HepG2 (cell line): ENCODE measurements around the gene ANXA2. TPM values are rescaled to one million over a fixed set of nuclear protein-coding genes. Genes with fewer than 3 reads are reported as not detected.

Experiments used
- ATAC-seq: fragments of 200-7000 bp; cut with Tn5 transposase; 3 replicates; pipeline ENCODE4 v1.9.1; 2020; ENCODE audit warnings: mild to moderate bottlenecking, moderate library complexity
- BruUV-seq: library from RNA; stranded (reverse); fragments of 400-500 nt; replicated peaks from 2 replicates; lab custom pipeline; 2021; lab: Mats Ljungman, UMichigan
- CTCF ChIA-PET: fragments of 300-600 bp; formaldehyde crosslinking; extraction: SDS; loops from one replicate; lab custom pipeline; 2021; ENCODE audit warnings: low total read pairs, inconsistent platforms, low intra/inter-chr PET ratio; lab: Yijun Ruan, JAX
- POLR2A ChIA-PET: fragments of 350-600 bp; sonication (Branson Sonifier 250); formaldehyde crosslinking; loops from one replicate; lab custom pipeline; 2020; ENCODE audit warnings: antibody characterized with exemption, inconsistent platforms; lab: Yijun Ruan, JAX
- DNase-seq: peaks from one replicate; pipeline ENCODE4 v3.0.0-alpha.2; 2015; ENCODE audit warnings: low spot score
- FAIRE-seq: peaks from 3 replicates; lab custom pipeline; 2011; peaks lifted over from hg19 to GRCh38; lab: Jason Lieb, UNC
- H2AFZ ChIP-seq: one replicate; pipeline ENCODE4 v1.6.1; 2011; ENCODE audit warnings: low read length, inconsistent platforms
- H3K27ac ChIP-seq: fragments of 300-600 bp; 3 replicates; pipeline ENCODE4 v1.8.0; 2011; ENCODE audit warnings: mixed run types, mild to moderate bottlenecking, mixed read lengths, low read length, inconsistent platforms; ENCODE audit not compliant: insufficient read depth; ENCODE audit errors: extremely low read length
- H3K27me3 ChIP-seq, 2 experiments: fragments of 200-600 bp in 1 of 2; 2 replicates in 1 of 2; 3 replicates in 1 of 2; pipeline versions ENCODE4 v1.6.0 to v1.8.0; 2011; ENCODE audit warnings: low read length in 2 of 2, mild to moderate bottlenecking in 2 of 2, moderate library complexity in 2 of 2, inconsistent platforms in 1 of 2; ENCODE audit not compliant: insufficient read depth in 2 of 2, control insufficient read depth in 1 of 2
- H3K36me3 ChIP-seq, 2 experiments: fragments of 200-600 bp in 1 of 2; replicated peaks in 1 of 2; 2 replicates in 1 of 2; 3 replicates in 1 of 2; pipeline versions ENCODE4 v1.5.1 to v1.8.0; 2011; ENCODE audit warnings: low read length in 2 of 2, inconsistent platforms in 1 of 2; ENCODE audit not compliant: insufficient read depth in 2 of 2, control insufficient read depth in 1 of 2
- H3K4me1 ChIP-seq: 2 replicates; pipeline ENCODE4 v1.5.1; 2012; ENCODE audit warnings: low read length, inconsistent platforms; ENCODE audit not compliant: insufficient read depth
- H3K4me2 ChIP-seq: 2 replicates; pipeline ENCODE4 v1.6.0; 2011; ENCODE audit warnings: low read depth, low read length, inconsistent platforms
- H3K4me3 ChIP-seq, 3 experiments: fragments of 200-600 bp in 1 of 3; sonication (generic), shearing (Covaris generic) in 1 of 3; replicated peaks in 1 of 3; 2 replicates each; pipeline ENCODE4 v1.5.1; 2011 to 2016; ENCODE audit warnings: low read length in 3 of 3, inconsistent platforms in 2 of 3, low read depth in 2 of 3, mild to moderate bottlenecking in 2 of 3, control low read depth in 1 of 3, mixed read lengths in 1 of 3; ENCODE audit not compliant: insufficient read depth in 1 of 3
- H3K79me2 ChIP-seq: one replicate; pipeline ENCODE4 v1.6.1; 2011; ENCODE audit warnings: low read length, inconsistent platforms; ENCODE audit not compliant: insufficient read depth
- H3K9ac ChIP-seq: 2 replicates; pipeline ENCODE4 v1.6.0; 2011; ENCODE audit warnings: mild to moderate bottlenecking, low read depth, low read length, inconsistent platforms; ENCODE audit not compliant: insufficient read depth
- H3K9me3 ChIP-seq: 2 replicates; pipeline ENCODE4 v1.5.1; 2012; ENCODE audit warnings: mild to moderate bottlenecking, low read length
- H4K20me1 ChIP-seq: 2 replicates; pipeline ENCODE4 v1.6.0; 2011; ENCODE audit warnings: inconsistent platforms, mild to moderate bottlenecking, low read length, moderate library complexity; ENCODE audit not compliant: insufficient read depth
- CHCHD3 ChIP-seq: sonication (generic); formaldehyde crosslinking; IDR thresholded peaks from 2 replicates; pipeline ENCODE4 v1.8.0; 2022; ENCODE audit warnings: mild to moderate bottlenecking, missing genetic modification reagents, moderate library complexity
- DMAP1 ChIP-seq: IDR thresholded peaks from 2 replicates; pipeline ENCODE4 v1.6.1; 2016
- MTF2 ChIP-seq: sonication (generic); formaldehyde crosslinking; IDR thresholded peaks from 2 replicates; pipeline ENCODE4 v1.5.0; 2020; ENCODE audit warnings: missing genetic modification reagents, borderline replicate concordance
- SNAPC2 ChIP-seq: sonication (generic); formaldehyde crosslinking; IDR thresholded peaks from 2 replicates; pipeline ENCODE4 v1.8.1; 2022; ENCODE audit warnings: mild to moderate bottlenecking, missing genetic modification reagents
- ZNF34 ChIP-seq: sonication (generic); formaldehyde crosslinking; IDR thresholded peaks from 2 replicates; pipeline ENCODE4 v1.4.0; 2020; ENCODE audit warnings: mild to moderate bottlenecking, missing genetic modification reagents, borderline replicate concordance
- ZNF563 ChIP-seq: sonication (generic); formaldehyde crosslinking; IDR thresholded peaks from 2 replicates; pipeline ENCODE4 v1.8.0; 2022; ENCODE audit warnings: mild to moderate bottlenecking, moderate library complexity, missing genetic modification reagents
- ZNF687 ChIP-seq: sonication (generic); formaldehyde crosslinking; IDR thresholded peaks from 2 replicates; pipeline ENCODE4 v1.5.1; 2020; ENCODE audit warnings: mild to moderate bottlenecking, missing genetic modification reagents, moderate library complexity
- ZNF839 ChIP-seq: sonication (generic); formaldehyde crosslinking; IDR thresholded peaks from 2 replicates; pipeline ENCODE4 v1.4.0; 2020; ENCODE audit warnings: missing genetic modification reagents, mild to moderate bottlenecking, borderline replicate concordance
- ZUFSP ChIP-seq: sonication (generic); formaldehyde crosslinking; IDR thresholded peaks from 2 replicates; pipeline ENCODE4 v1.9.0; 2021; ENCODE audit warnings: missing genetic modification reagents, mild to moderate bottlenecking, borderline replicate concordance
- WGBS: methylation state at CpG from one replicate; pipeline ENCODE4 v1.1.6; 2017; ENCODE audit warnings: low lambda C conversion rate; 5-methylcytosine and 5-hydroxymethylcytosine counted together
- in situ Hi-C: cut with HindIII; loops from 2 replicates; pipeline ENCODE4 v1.10.0; 2017; ENCODE audit warnings: low pct_unique_long_range_greater_than_20kb; ENCODE audit not compliant: extremely low pct_ligation_motif_present
- intact Hi-C: fragments of 100-400 bp; cut with micrococcal nuclease; formaldehyde crosslinking; loops from one replicate; pipeline ENCODE4 v1.10.0; 2022; ENCODE audit not compliant: unreplicated experiment
- polyA plus RNA-seq, 8 experiments: library from polyadenylated mRNA; depleted of rRNA in 3 of 8; stranded (reverse) in 7 of 8; unstranded in 1 of 8; fragments of >200 nt; fragmentation: Illumina TruSeq in 4 of 8; extraction: Trizol in 4 of 8; gene quantifications; 2 replicates each; pipeline versions ENCODE4 v1.2.1 to v1.2.3, GENCODE V29; 2011 to 2016; ENCODE audit warnings: low read depth in 4 of 8, missing spikeins in 1 of 8, mixed read lengths in 1 of 8; ENCODE audit not compliant: insufficient read depth in 1 of 8
- total RNA-seq, 5 experiments: library from RNA; depleted of rRNA; stranded (reverse); fragments of >200 nt; fragmentation: Illumina TruSeq; extraction: Trizol; gene quantifications; 2 replicates each; pipeline ENCODE4 v1.2.3, GENCODE V29; 2016; ENCODE audit warnings: low read depth in 1 of 5

Gene ANXA2
- total and polyA plus RNA-seq, 2 of the 13 experiments (the other 11 are each of a cell fraction or from before 2014, with no cell fraction given): 196 to 613 TPM

GRCh38 chr15:60379185-60379524, 18.6 kb downstream of the ANXA2 start:
- peaks cover 18% of the 10 kb centered on the region for H3K79me2 ChIP-seq
- H3K27ac ChIP-seq: peak overlapping the region; percentile 98
- no peaks in the 10 kb centered on the region for H3K9me3 ChIP-seq
- 97% methylated on average over 1 of the region's 1 CpG for WGBS
- H3K27me3 ChIP-seq: no peaks in the 10 kb centered on the region
- H3K4me3 ChIP-seq: peak overlapping the region in 1 of 3 experiments; percentile 44; a peak in 1 of 6 replicates
- ChIA-PET CTCF (no interaction called here), POLR2A (interaction anchor here (1.9 to 3.1 kb wide), 3 partner anchors 12 to 22 kb away, joined by 6 to 13 read pairs (median 7); no protein-coding TSS in a partner anchor)
- H4K20me1 ChIP-seq: no peaks in the 10 kb centered on the region
- intact Hi-C loops (loop anchor here (1.0 kb wide), 1 partner anchor 14 kb away; no protein-coding TSS in a partner anchor), in situ Hi-C loops (no loop called here)
- H3K9ac ChIP-seq: peak overlapping the region; percentile 74
- H2AFZ ChIP-seq: no peak overlapping the region
- peak overlapping the region; percentile 71 for H3K4me2 ChIP-seq
- DNase-seq: no peak
- no peak for FAIRE-seq
- TF ChIP-seq SNAPC2 (CRISPR knock-in tag): no peak
- 0 out of 2 replicates have a peak, but pooled peaks have one; percentile 58 for TF ChIP-seq ZNF34 (CRISPR knock-in tag)
- TF ChIP-seq MTF2 (CRISPR knock-in tag): no peak
- no peak for TF ChIP-seq ZNF563 (CRISPR knock-in tag)
- no peak for TF ChIP-seq CHCHD3 (CRISPR knock-in tag)
- no peak for TF ChIP-seq ZUFSP
- no peak for TF ChIP-seq DMAP1
- H3K4me1 ChIP-seq: peaks cover 85% of the 10 kb centered on the region
- no peak for ATAC-seq
- BruUV-seq: TSS peak; percentile 55
- H3K36me3 ChIP-seq: peaks cover 9 to 45% of the 10 kb centered on the region in 2 experiments

- Histone ChIP-seq H3K4me3 (no peak overlapping the region), H4K20me1 (no peaks in the 10 kb centered on the region), H3K9ac (no peak overlapping the region), H3K4me1 (peaks cover 95% of the 10 kb centered on the region), H2AFZ (no peak overlapping the region), H3K27me3 (no peaks in the 10 kb centered on the region)
- BruUV-seq: no TSS peak
- WGBS: 91% methylated on average over 12 of the region's 12 CpGs
- POLR2A ChIA-PET: interaction anchor here (5.0 to 5.2 kb wide), 2 partner anchors 17 to 26 kb away, joined by 59 to 117 read pairs; no protein-coding TSS in a partner anchor
- CTCF ChIA-PET: no interaction called here
- in situ Hi-C loops: no loop called here
- DNase-seq: no peak
- peak; percentile 20; the same call in 1 of the 2 replicates for TF ChIP-seq ZNF687
- no peak for TF ChIP-seq ZNF839
- TF ChIP-seq, all 625 proteins: peak for 1
- Histone ChIP-seq H3K9me3 (no peaks in the 10 kb centered on the region), H3K36me3 (peaks cover 5 to 39% of the 10 kb centered on the region in 2 experiments), H3K27ac (peak overlapping the region; percentile 26), H3K4me2 (no peak overlapping the region), H3K79me2 (peaks cover 28% of the 10 kb centered on the region)
- intact Hi-C loops: no loop called here
- FAIRE-seq: no peak
- ATAC-seq: no peak
Measured at GRCh38 chr15:60376677-60377095, 21.1 kb downstream of the ANXA2 start.
